ENCODE data around the gene PLEKHG7. TPM values are rescaled to one million over a fixed set of nuclear protein-coding genes. Genes with fewer than 3 reads are reported as not detected.

PLEKHG7 gene
- polyA plus RNA-seq, 1 donor (not counting 4 experiments of a cell fraction or from before 2014, with no cell fraction given), result not detected

- Histone ChIP-seq H3K9me1 (ENCODE audit: control insufficient read depth, extremely low read depth, insufficient read depth, low read length) (no peaks in the 10 kb centered on the region), H3K4me1 (ENCODE audit: control insufficient read depth, extremely low read depth, insufficient read depth, low read length) (no peaks in the 10 kb centered on the region), H3K9me3 (ENCODE audit: control insufficient read depth, low read depth, low read length) (no peaks in the 10 kb centered on the region), H3K27ac (ENCODE audit: control insufficient read depth, insufficient read depth, low read length) (no peak overlapping the region), H3K4me2 (ENCODE audit: control insufficient read depth, extremely low read depth, insufficient read depth, low read depth, low read length) (no peak overlapping the region), H3K36me3 (ENCODE audit: control insufficient read depth in 2 of 2, extremely low read depth in 1 of 2, insufficient read depth in 2 of 2, low read length in 2 of 2) (no peaks in the 10 kb centered on the region), H2AFZ (ENCODE audit: control insufficient read depth, low read length) (no peak overlapping the region), H3K79me2 (ENCODE audit: control insufficient read depth, insufficient read depth, low read length) (no peaks in the 10 kb centered on the region), H4K20me1 (ENCODE audit: control insufficient read depth, extremely low read depth, insufficient read depth, low read length) (no peaks in the 10 kb centered on the region), H3K9ac (ENCODE audit: control insufficient read depth, extremely low read depth, insufficient read depth, low read length) (no peak overlapping the region), H3K27me3 (ENCODE audit: control insufficient read depth, extremely low read depth, insufficient read depth, low read length) (no peaks in the 10 kb centered on the region), H3K4me3 (ENCODE audit: control insufficient read depth in 2 of 3, extremely low read depth in 1 of 3, insufficient read depth in 2 of 3, low read depth in 1 of 3, low read length in 3 of 3) (no peak overlapping the region)
- FAIRE-seq (no peak), DNase-seq (ENCODE audit: low read depth, low spot score) (no peak)
- TF ChIP-seq EZH2 (IDR thresholded peaks at IDR 0.05; ENCODE audit: low read length), result no peak
- TF ChIP-seq, protein P1, sequence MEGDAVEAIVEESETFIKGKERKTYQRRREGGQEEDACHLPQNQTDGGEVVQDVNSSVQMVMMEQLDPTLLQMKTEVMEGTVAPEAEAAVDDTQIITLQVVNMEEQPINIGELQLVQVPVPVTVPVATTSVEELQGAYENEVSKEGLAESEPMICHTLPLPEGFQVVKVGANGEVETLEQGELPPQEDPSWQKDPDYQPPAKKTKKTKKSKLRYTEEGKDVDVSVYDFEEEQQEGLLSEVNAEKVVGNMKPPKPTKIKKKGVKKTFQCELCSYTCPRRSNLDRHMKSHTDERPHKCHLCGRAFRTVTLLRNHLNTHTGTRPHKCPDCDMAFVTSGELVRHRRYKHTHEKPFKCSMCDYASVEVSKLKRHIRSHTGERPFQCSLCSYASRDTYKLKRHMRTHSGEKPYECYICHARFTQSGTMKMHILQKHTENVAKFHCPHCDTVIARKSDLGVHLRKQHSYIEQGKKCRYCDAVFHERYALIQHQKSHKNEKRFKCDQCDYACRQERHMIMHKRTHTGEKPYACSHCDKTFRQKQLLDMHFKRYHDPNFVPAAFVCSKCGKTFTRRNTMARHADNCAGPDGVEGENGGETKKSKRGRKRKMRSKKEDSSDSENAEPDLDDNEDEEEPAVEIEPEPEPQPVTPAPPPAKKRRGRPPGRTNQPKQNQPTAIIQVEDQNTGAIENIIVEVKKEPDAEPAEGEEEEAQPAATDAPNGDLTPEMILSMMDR (optimal IDR thresholded peaks at IDR 0.05 in 1 of 3, IDR thresholded peaks at IDR 0.05 in 1 of 3, conservative IDR thresholded peaks at IDR 0.05 in 1 of 3; ENCODE audit: extremely low read depth in 1 of 3, insufficient read depth in 2 of 3, low read length in 3 of 3), result no peak
- dilution Hi-C loops (cut with MboI; ENCODE audit: extremely low pct_ligation_motif_present, low sequenced_read_pairs), result no loop called here
These were observed 41.5 kb upstream of the PLEKHG7 start for GRCh38 chr12:92661269-92661668.

- H3K27me3 ChIP-seq (ENCODE audit: control insufficient read depth, extremely low read depth, insufficient read depth, low read length), result no peaks in the 10 kb centered on the region
- H3K27ac ChIP-seq (ENCODE audit: control insufficient read depth, insufficient read depth, low read length), result no peak overlapping the region
- no peaks in the 10 kb centered on the region for H3K9me1 ChIP-seq (ENCODE audit: control insufficient read depth, extremely low read depth, insufficient read depth, low read length)
- no peaks in the 10 kb centered on the region for H3K36me3 ChIP-seq (ENCODE audit: control insufficient read depth in 2 of 2, extremely low read depth in 1 of 2, insufficient read depth in 2 of 2, low read length in 2 of 2)
- H3K79me2 ChIP-seq (ENCODE audit: control insufficient read depth, insufficient read depth, low read length), result no peaks in the 10 kb centered on the region
- no peaks in the 10 kb centered on the region for H4K20me1 ChIP-seq (ENCODE audit: control insufficient read depth, extremely low read depth, insufficient read depth, low read length)
- DNase-seq (ENCODE audit: low read depth, low spot score), result no peak
- H3K4me3 ChIP-seq (ENCODE audit: control insufficient read depth in 2 of 3, extremely low read depth in 1 of 3, insufficient read depth in 2 of 3, low read depth in 1 of 3, low read length in 3 of 3), result no peak overlapping the region
- dilution Hi-C loops (cut with MboI; ENCODE audit: extremely low pct_ligation_motif_present, low sequenced_read_pairs), result no loop called here
- no peak overlapping the region for H3K9ac ChIP-seq (ENCODE audit: control insufficient read depth, extremely low read depth, insufficient read depth, low read length)
- TF ChIP-seq EZH2 (IDR thresholded peaks at IDR 0.05; ENCODE audit: low read length), result no peak
- TF ChIP-seq, protein P1 (optimal IDR thresholded peaks at IDR 0.05 in 1 of 3, IDR thresholded peaks at IDR 0.05 in 1 of 3, conservative IDR thresholded peaks at IDR 0.05 in 1 of 3; ENCODE audit: extremely low read depth in 1 of 3, insufficient read depth in 2 of 3, low read length in 3 of 3), result no peak
- no peak overlapping the region for H2AFZ ChIP-seq (ENCODE audit: control insufficient read depth, low read length)
- no peak for FAIRE-seq
- no peaks in the 10 kb centered on the region for H3K9me3 ChIP-seq (ENCODE audit: control insufficient read depth, low read depth, low read length)
- H3K4me1 ChIP-seq (ENCODE audit: control insufficient read depth, extremely low read depth, insufficient read depth, low read length), result no peaks in the 10 kb centered on the region
- no peak overlapping the region for H3K4me2 ChIP-seq (ENCODE audit: control insufficient read depth, extremely low read depth, insufficient read depth, low read depth, low read length)
These were observed 37.3 kb upstream of the PLEKHG7 start for GRCh38 chr12:92665496-92665895.
